HepG2 (cell line): ENCODE results near the gene ZNF839. TPM values are rescaled to one million over a fixed set of nuclear protein-coding genes. Genes with fewer than 3 reads are reported as not detected.
A peak's percentile ranks its signal among the peaks of the same experiment; 100 is the strongest.

Source experiments
- ADNP ChIP-seq: sonication (generic); formaldehyde crosslinking; IDR thresholded peaks from 2 replicates; pipeline ENCODE4 v1.4.0; 2020; ENCODE audit warnings: missing genetic modification reagents
- CEBPB ChIP-seq: IDR thresholded peaks from 2 replicates; pipeline ENCODE4 v1.6.1; 2011; ENCODE audit warnings: low read depth, low read length, improper control_type of control experiment, borderline replicate concordance
- CHCHD3 ChIP-seq: sonication (generic); formaldehyde crosslinking; IDR thresholded peaks from 2 replicates; pipeline ENCODE4 v1.8.0; 2022; ENCODE audit warnings: mild to moderate bottlenecking, missing genetic modification reagents, moderate library complexity
- ETV5 ChIP-seq: IDR thresholded peaks from 2 replicates; pipeline ENCODE4 v1.6.1; 2018; ENCODE audit warnings: missing biosample characterization, missing genetic modification reagents, inconsistent platforms, borderline replicate concordance
- GLI4 ChIP-seq: sonication (generic); formaldehyde crosslinking; IDR thresholded peaks from 2 replicates; pipeline ENCODE4 v1.5.1; 2020; ENCODE audit warnings: missing genetic modification reagents, mild to moderate bottlenecking, moderate library complexity, borderline replicate concordance
- HDAC2 ChIP-seq: sonication (generic); formaldehyde crosslinking; IDR thresholded peaks from 2 replicates; pipeline ENCODE4 v1.4.0; 2020; ENCODE audit warnings: missing genetic modification reagents
- HOXA5 ChIP-seq: sonication (generic); formaldehyde crosslinking; IDR thresholded peaks from 2 replicates; pipeline ENCODE4 v1.4.0; 2020; ENCODE audit warnings: missing genetic modification reagents
- JUNB ChIP-seq: sonication (generic); formaldehyde crosslinking; IDR thresholded peaks from 2 replicates; pipeline ENCODE4 v1.8.0; 2022; ENCODE audit warnings: missing genetic modification reagents, mild to moderate bottlenecking, borderline replicate concordance
- MAX ChIP-seq: IDR thresholded peaks from 2 replicates; pipeline ENCODE4 v1.6.1; 2012; ENCODE audit warnings: inconsistent platforms
- MZF1 ChIP-seq: sonication (generic); formaldehyde crosslinking; IDR thresholded peaks from 2 replicates; pipeline ENCODE4 v1.8.1; 2023; ENCODE audit warnings: mild to moderate bottlenecking, missing genetic modification reagents, borderline replicate concordance
- NFIC ChIP-seq: IDR thresholded peaks from 2 replicates; pipeline ENCODE4 v1.6.1; 2012; ENCODE audit warnings: mild to moderate bottlenecking, low read length, inconsistent platforms
- POLR2G ChIP-seq: fragments of 200-400 bp; formaldehyde crosslinking; IDR thresholded peaks from 2 replicates; pipeline ENCODE4 v1.6.1; 2018; ENCODE audit warnings: mild to moderate bottlenecking, low read depth, low read length, moderate library complexity
- RELA ChIP-seq: sonication (generic); formaldehyde crosslinking; IDR thresholded peaks from 2 replicates; pipeline ENCODE4 v1.4.0; 2020; ENCODE audit warnings: missing genetic modification reagents
- TARDBP ChIP-seq: sonication (generic); formaldehyde crosslinking; IDR thresholded peaks from 2 replicates; pipeline ENCODE4 v1.8.0; 2022; ENCODE audit warnings: mild to moderate bottlenecking, missing genetic modification reagents
- TEF ChIP-seq: sonication (generic); formaldehyde crosslinking; IDR thresholded peaks from 2 replicates; pipeline ENCODE4 v1.5.0; 2020; ENCODE audit warnings: missing genetic modification reagents
- TRAFD1 ChIP-seq: sonication (generic); formaldehyde crosslinking; IDR thresholded peaks from 2 replicates; pipeline ENCODE4 v1.5.1; 2020; ENCODE audit warnings: missing genetic modification reagents, mild to moderate bottlenecking, borderline replicate concordance
- YEATS4 ChIP-seq: sonication (generic); formaldehyde crosslinking; IDR thresholded peaks from 2 replicates; pipeline ENCODE4 v1.4.0; 2020; ENCODE audit warnings: missing genetic modification reagents, borderline replicate concordance
- ZC3H13 ChIP-seq: sonication (generic); formaldehyde crosslinking; IDR thresholded peaks from 2 replicates; pipeline ENCODE4 v1.8.1; 2023; ENCODE audit warnings: mild to moderate bottlenecking, missing genetic modification reagents, moderate library complexity
- ZMYM2 ChIP-seq: sonication (generic); formaldehyde crosslinking; IDR thresholded peaks from 2 replicates; pipeline ENCODE4 v1.8.0; 2022; ENCODE audit warnings: mild to moderate bottlenecking, missing genetic modification reagents
- polyA plus RNA-seq, 8 experiments: library from polyadenylated mRNA; depleted of rRNA in 3 of 8; stranded (reverse) in 7 of 8; unstranded in 1 of 8; fragments of >200 nt; fragmentation: Illumina TruSeq in 4 of 8; extraction: Trizol in 4 of 8; gene quantifications; 2 replicates each; pipeline versions ENCODE4 v1.2.1 to v1.2.3, GENCODE V29; 2011 to 2016; ENCODE audit warnings: low read depth in 4 of 8, missing spikeins in 1 of 8, mixed read lengths in 1 of 8; ENCODE audit not compliant: insufficient read depth in 1 of 8
- total RNA-seq, 5 experiments: library from RNA; depleted of rRNA; stranded (reverse); fragments of >200 nt; fragmentation: Illumina TruSeq; extraction: Trizol; gene quantifications; 2 replicates each; pipeline ENCODE4 v1.2.3, GENCODE V29; 2016; ENCODE audit warnings: low read depth in 1 of 5
- TF ChIP-seq, protein P1 (sequence below): sonication (generic); formaldehyde crosslinking; IDR thresholded peaks from 2 replicates; pipeline ENCODE4 v1.5.0; 2020; ENCODE audit warnings: missing genetic modification reagents
- TF ChIP-seq, protein P2 (sequence below): sonication (generic); formaldehyde crosslinking; conservative IDR thresholded peaks from 2 replicates; pipeline ENCODE4 v1.4.0; 2020; ENCODE audit warnings: missing genetic modification reagents
- TF ChIP-seq, protein P3 (sequence below): sonication (generic); formaldehyde crosslinking; IDR thresholded peaks from 2 replicates; pipeline ENCODE4 v1.4.0; 2020; ENCODE audit warnings: missing genetic modification reagents
- TF ChIP-seq, protein P4 (sequence below): IDR thresholded peaks from 2 replicates; pipeline ENCODE4 v1.6.1; 2016

Gene ZNF839
- total and polyA plus RNA-seq, 2 of the 13 experiments (the other 11 are each of a cell fraction or from before 2014, with no cell fraction given): 11.1 to 12.8 TPM

- TF ChIP-seq, protein P1, sequence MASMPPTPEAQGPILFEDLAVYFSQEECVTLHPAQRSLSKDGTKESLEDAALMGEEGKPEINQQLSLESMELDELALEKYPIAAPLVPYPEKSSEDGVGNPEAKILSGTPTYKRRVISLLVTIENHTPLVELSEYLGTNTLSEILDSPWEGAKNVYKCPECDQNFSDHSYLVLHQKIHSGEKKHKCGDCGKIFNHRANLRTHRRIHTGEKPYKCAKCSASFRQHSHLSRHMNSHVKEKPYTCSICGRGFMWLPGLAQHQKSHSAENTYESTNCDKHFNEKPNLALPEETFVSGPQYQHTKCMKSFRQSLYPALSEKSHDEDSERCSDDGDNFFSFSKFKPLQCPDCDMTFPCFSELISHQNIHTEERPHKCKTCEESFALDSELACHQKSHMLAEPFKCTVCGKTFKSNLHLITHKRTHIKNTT (CRISPR knock-in tag): no peak
- peak; percentile 86; the same call in 1 of the 2 replicates for TF ChIP-seq HOXA5 (CRISPR knock-in tag)
- TF ChIP-seq, protein P2, sequence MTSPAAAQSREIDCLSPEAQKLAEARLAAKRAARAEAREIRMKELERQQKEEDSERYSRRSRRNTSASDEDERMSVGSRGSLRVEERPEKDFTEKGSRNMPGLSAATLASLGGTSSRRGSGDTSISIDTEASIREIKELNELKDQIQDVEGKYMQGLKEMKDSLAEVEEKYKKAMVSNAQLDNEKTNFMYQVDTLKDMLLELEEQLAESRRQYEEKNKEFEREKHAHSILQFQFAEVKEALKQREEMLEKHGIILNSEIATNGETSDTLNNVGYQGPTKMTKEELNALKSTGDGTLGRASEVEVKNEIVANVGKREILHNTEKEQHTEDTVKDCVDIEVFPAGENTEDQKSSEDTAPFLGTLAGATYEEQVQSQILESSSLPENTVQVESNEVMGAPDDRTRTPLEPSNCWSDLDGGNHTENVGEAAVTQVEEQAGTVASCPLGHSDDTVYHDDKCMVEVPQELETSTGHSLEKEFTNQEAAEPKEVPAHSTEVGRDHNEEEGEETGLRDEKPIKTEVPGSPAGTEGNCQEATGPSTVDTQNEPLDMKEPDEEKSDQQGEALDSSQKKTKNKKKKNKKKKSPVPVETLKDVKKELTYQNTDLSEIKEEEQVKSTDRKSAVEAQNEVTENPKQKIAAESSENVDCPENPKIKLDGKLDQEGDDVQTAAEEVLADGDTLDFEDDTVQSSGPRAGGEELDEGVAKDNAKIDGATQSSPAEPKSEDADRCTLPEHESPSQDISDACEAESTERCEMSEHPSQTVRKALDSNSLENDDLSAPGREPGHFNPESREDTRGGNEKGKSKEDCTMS (CRISPR knock-in tag): no peak
- TF ChIP-seq JUNB (CRISPR knock-in tag): no peak
- no peak for TF ChIP-seq TRAFD1 (CRISPR knock-in tag)
- TF ChIP-seq CEBPB: no peak
- no peak for TF ChIP-seq GLI4 (CRISPR knock-in tag)
- TF ChIP-seq, protein P3, sequence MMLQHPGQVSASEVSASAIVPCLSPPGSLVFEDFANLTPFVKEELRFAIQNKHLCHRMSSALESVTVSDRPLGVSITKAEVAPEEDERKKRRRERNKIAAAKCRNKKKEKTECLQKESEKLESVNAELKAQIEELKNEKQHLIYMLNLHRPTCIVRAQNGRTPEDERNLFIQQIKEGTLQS (CRISPR knock-in tag): no peak
- no peak for TF ChIP-seq RELA (CRISPR knock-in tag)
- no peak for TF ChIP-seq TARDBP
- no peak for TF ChIP-seq MZF1 (CRISPR knock-in tag)
- peak; percentile 63 for TF ChIP-seq POLR2G
- no peak for TF ChIP-seq CHCHD3 (CRISPR knock-in tag)
- TF ChIP-seq, protein P4, sequence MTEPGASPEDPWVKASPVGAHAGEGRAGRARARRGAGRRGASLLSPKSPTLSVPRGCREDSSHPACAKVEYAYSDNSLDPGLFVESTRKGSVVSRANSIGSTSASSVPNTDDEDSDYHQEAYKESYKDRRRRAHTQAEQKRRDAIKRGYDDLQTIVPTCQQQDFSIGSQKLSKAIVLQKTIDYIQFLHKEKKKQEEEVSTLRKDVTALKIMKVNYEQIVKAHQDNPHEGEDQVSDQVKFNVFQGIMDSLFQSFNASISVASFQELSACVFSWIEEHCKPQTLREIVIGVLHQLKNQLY (CRISPR knock-in tag): no peak
- 0 out of 2 replicates have a peak, but pooled peaks have one; percentile 44 for TF ChIP-seq ADNP (CRISPR knock-in tag)
- TF ChIP-seq ZMYM2 (CRISPR knock-in tag): peak; percentile 46; the same call in 1 of the 2 replicates
- no peak for TF ChIP-seq TEF (CRISPR knock-in tag)
- peak; percentile 47 for TF ChIP-seq HDAC2 (CRISPR knock-in tag)
- peak; percentile 74 for TF ChIP-seq ETV5 (CRISPR knock-in tag)
- no peak; the same call in 1 of the 2 replicates for TF ChIP-seq MAX
- TF ChIP-seq NFIC: 0 out of 2 replicates have a peak, but pooled peaks have one; percentile 15
- peak; percentile 68; the same call in 1 of the 2 replicates for TF ChIP-seq YEATS4 (CRISPR knock-in tag)
- TF ChIP-seq ZC3H13 (CRISPR knock-in tag): 0 out of 2 replicates have a peak, but pooled peaks have one; percentile 15
These were observed 2.6 kb upstream of the ZNF839 start (continued) for GRCh38 chr14:102316743-102317563.
